ENCODE measurements around the gene DDX54.
"Not testable (repeated sequence)": the region's sequence is repeated elsewhere in the genome, so short reads cannot be mapped to it uniquely, and the experiment has no call there.

Gene DDX54

GRCh38 chr12:113145720-113146551 is 39.3 kb downstream of the DDX54 start:
- DNase-seq (ENCODE audit: insufficient read length, low spot score) (no peak), FAIRE-seq (no peak)

- DNase-seq (ENCODE audit: insufficient read length, low spot score), result no peak
- no peak for FAIRE-seq
These were observed 40.5 kb downstream of the DDX54 start for GRCh38 chr12:113144806-113145205.

GRCh38 chr12:113143959-113144358 is 41.3 kb downstream of the DDX54 start:
- DNase-seq (ENCODE audit: insufficient read length, low spot score), result no peak
- no peak for FAIRE-seq

- no peak for DNase-seq (ENCODE audit: insufficient read length, low spot score)
- FAIRE-seq, result no peak
These were observed 42.4 kb downstream of the DDX54 start for GRCh38 chr12:113142886-113143332.

GRCh38 chr12:113142173-113142885 is 42.9 kb downstream of the DDX54 start:
- no peak for FAIRE-seq
- DNase-seq (ENCODE audit: insufficient read length, low spot score), result no peak

GRCh38 chr12:113141716-113142115 is 43.6 kb downstream of the DDX54 start:
- FAIRE-seq; DNase-seq (ENCODE audit: insufficient read length, low spot score): not testable (repeated sequence)

- FAIRE-seq (no peak), DNase-seq (ENCODE audit: insufficient read length, low spot score) (no peak)
These were observed 44.6 kb downstream of the DDX54 start for GRCh38 chr12:113140706-113141105.

GRCh38 chr12:113138826-113139225 is 46.5 kb downstream of the DDX54 start:
- FAIRE-seq (no peak), DNase-seq (ENCODE audit: insufficient read length, low spot score) (no peak)

GRCh38 chr12:113137861-113138783 is 47.2 kb downstream of the DDX54 start:
- no peak for DNase-seq (ENCODE audit: insufficient read length, low spot score)
- no peak for FAIRE-seq

GRCh38 chr12:113136990-113137511 is 48.2 kb downstream of the DDX54 start:
- no peak for FAIRE-seq
- DNase-seq (ENCODE audit: insufficient read length, low spot score), result no peak

- FAIRE-seq (no peak), DNase-seq (ENCODE audit: insufficient read length, low spot score) (peak; percentile 30)
These were observed 48.9 kb downstream of the DDX54 start for GRCh38 chr12:113136128-113136989.

GRCh38 chr12:113135178-113136127 is 49.8 kb downstream of the DDX54 start, which contains the start of gene RASAL1:
RASAL1 (minus strand) TSS chr12:113135761; CDS start chr12:113135462, 299 bp downstream.
- FAIRE-seq (peak; percentile 89), DNase-seq (ENCODE audit: insufficient read length, low spot score) (peak; percentile 79)

- no peak for FAIRE-seq
- no peak for DNase-seq (ENCODE audit: insufficient read length, low spot score)
These were observed 50.7 kb downstream of the DDX54 start for GRCh38 chr12:113134521-113134951.

- FAIRE-seq (no peak), DNase-seq (ENCODE audit: insufficient read length, low spot score) (no peak)
These were observed 51.2 kb downstream of the DDX54 start for GRCh38 chr12:113134071-113134470.

- DNase-seq (ENCODE audit: insufficient read length, low spot score) (no peak), FAIRE-seq (no peak)
These were observed 51.6 kb downstream of the DDX54 start for GRCh38 chr12:113133666-113134065.

- DNase-seq (ENCODE audit: insufficient read length, low spot score), result no peak
- FAIRE-seq, result no peak
These were observed 52.2 kb downstream of the DDX54 start for GRCh38 chr12:113133036-113133435.

GRCh38 chr12:113131556-113131955 is 53.7 kb downstream of the DDX54 start:
- FAIRE-seq, result no peak
- DNase-seq (ENCODE audit: insufficient read length, low spot score), result no peak

GRCh38 chr12:113130457-113131135 is 54.7 kb downstream of the DDX54 start:
- DNase-seq (ENCODE audit: insufficient read length, low spot score) (no peak), FAIRE-seq (no peak)
